ENCODE results near the gene TNPO3.

DNA sequence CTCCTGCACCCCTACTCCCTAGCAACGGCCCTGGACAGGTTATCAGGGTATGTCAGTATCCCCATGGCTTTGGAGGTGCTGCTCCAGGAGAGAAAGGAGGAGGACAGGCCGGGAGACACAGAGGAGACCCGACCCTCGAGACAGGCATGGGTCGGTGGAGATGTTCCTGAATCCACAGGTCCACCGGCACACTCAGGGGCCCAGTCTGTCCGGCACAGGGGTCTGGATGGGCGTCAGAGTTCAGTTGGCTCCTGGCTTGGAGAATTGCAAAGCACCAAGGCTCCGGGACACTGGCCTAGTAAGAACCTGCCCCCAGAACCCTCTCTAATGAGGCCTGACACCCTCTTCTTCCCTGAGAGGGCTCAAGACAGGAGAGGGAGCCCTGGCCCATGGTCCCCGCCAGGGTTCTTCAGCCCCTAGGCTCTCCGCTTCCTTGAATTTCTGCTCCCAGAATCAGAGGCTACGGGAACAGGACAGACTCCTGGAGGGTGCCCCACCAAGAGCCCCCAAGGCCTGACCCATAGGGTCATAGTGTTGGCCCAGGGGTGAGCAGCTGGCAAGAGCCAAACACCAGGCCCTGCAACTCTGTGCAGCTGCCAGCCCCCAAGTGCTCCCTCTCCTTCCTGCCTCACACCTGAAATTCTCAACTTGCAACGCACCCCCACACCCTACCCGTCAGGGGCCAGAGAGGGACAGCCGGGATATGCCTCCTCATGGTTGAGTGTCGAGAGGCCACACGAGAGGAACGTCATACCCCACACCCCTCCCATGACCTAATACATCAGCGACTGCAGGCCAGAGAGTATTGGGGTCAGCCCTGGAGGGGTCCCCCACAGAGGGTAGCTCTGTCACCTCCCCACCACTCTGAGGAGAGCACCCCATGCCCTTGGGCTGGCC lies 122.7 kb downstream of the TNPO3 start:
- TF ChIP-seq, protein P1, sequence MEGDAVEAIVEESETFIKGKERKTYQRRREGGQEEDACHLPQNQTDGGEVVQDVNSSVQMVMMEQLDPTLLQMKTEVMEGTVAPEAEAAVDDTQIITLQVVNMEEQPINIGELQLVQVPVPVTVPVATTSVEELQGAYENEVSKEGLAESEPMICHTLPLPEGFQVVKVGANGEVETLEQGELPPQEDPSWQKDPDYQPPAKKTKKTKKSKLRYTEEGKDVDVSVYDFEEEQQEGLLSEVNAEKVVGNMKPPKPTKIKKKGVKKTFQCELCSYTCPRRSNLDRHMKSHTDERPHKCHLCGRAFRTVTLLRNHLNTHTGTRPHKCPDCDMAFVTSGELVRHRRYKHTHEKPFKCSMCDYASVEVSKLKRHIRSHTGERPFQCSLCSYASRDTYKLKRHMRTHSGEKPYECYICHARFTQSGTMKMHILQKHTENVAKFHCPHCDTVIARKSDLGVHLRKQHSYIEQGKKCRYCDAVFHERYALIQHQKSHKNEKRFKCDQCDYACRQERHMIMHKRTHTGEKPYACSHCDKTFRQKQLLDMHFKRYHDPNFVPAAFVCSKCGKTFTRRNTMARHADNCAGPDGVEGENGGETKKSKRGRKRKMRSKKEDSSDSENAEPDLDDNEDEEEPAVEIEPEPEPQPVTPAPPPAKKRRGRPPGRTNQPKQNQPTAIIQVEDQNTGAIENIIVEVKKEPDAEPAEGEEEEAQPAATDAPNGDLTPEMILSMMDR (conservative IDR thresholded peaks at IDR 0.05; ENCODE audit: low read length) = no peak
- TF ChIP-seq EZH2phosphoT487 (IDR thresholded peaks at IDR 0.05; ENCODE audit: borderline replicate concordance, low read depth, low read length) = no peak
